Measurements from ENCODE around the gene LMF1. TPM values are rescaled to one million over a fixed set of nuclear protein-coding genes. Genes with fewer than 3 reads are reported as not detected.

The LMF1 gene
- total and polyA plus RNA-seq, 2 of the 4 experiments (the other 2 are of a cell fraction): 7.7 to 13.1 TPM

DNA sequence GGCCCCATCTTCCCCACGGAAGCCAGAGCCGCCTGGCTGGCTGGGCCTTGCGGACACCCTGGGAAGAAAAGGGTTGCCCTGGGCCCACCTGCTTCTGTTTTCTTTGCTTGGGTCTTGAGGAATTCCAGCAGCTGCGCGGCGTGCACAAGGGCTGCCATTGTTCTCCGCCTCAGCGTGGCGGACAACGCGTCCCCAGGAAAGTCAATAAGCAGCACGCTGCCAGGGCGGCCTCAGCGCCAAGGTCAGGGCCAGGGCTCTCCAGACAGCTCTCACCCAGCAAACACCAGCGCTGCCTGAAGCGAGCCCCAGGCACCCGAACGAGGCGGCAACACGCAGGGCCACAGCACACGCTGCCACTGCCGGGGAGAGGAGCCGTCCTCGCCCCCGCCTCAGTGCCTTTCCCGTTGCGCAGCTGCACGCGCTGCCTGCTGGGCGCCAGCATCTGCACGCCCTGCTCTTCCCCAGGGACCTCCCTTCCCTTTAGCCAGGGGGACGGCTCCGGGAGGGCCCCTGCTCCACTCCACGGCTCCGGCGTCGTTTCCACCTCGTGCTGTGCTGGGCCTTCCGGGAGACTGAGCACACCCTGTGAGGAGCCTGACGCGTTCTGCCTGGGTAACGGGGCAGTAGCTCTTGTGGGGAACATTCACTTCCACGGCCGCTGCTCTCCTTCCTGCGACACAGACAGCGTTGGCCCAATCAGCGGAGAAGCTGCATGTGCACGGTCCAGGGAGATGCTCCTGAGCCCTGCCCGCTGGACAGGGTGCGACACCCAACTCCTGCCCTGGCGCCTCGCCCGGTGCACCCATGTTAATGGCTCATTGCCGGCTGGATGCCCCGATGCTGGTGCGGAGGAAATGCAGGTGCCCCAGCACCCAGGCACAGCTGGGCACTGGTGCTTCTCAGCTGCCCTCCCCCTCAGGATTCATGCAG is 57.8 kb downstream of the LMF1 start:
- Histone ChIP-seq H4K5ac (ENCODE audit: low read depth, low read length) (no peak overlapping the region), H3K9me1 (ENCODE audit: insufficient read depth, low read length) (no peaks in the 10 kb centered on the region; the same call in 1 of the 2 replicates), H3K9ac (ENCODE audit: low read depth, low read length) (no peak overlapping the region), H4K91ac (ENCODE audit: insufficient read depth, low read depth, low read length) (no peak overlapping the region), H3K27me3 (ENCODE audit: control insufficient read depth, insufficient read depth, low read length) (no peaks in the 10 kb centered on the region), H3K27ac (ENCODE audit: insufficient read depth, low read length) (no peak overlapping the region), H3K9me3 (ENCODE audit: control insufficient read depth, insufficient read depth, low read length) (no peaks in the 10 kb centered on the region; the same call in 1 of the 2 replicates), H3K4me3 (ENCODE audit: insufficient read depth, low read depth, low read length) (no peak overlapping the region), H4K8ac (ENCODE audit: low read depth in 2 of 2, low read length in 2 of 2) (no peak overlapping the region), H3K4me1 (ENCODE audit: control insufficient read depth, insufficient read depth, low read length) (no peaks in the 10 kb centered on the region), H3K36me3 (ENCODE audit: control insufficient read depth, insufficient read depth, low read length) (peaks cover 8% of the 10 kb centered on the region), H3K4ac (ENCODE audit: low read depth, low read length) (no peak overlapping the region), H4K20me1 (ENCODE audit: insufficient read depth, low read length) (no peaks in the 10 kb centered on the region), H3K79me1 (ENCODE audit: low read depth in 1 of 2, low read length in 2 of 2) (no peaks in the 10 kb centered on the region), H3K14ac (replicated peaks; ENCODE audit: low read depth, low read length) (no peak overlapping the region), H3K56ac (ENCODE audit: extremely low read depth, insufficient read depth, low read length) (no peak overlapping the region), H2BK5ac (ENCODE audit: low read depth, low read length, poor library complexity, severe bottlenecking) (no peak overlapping the region), H2AFZ (replicated peaks; ENCODE audit: low read length, poor library complexity) (no peak overlapping the region), H2BK20ac (ENCODE audit: low read depth, low read length) (no peak overlapping the region), H3K18ac (ENCODE audit: low read depth, low read length) (no peak overlapping the region), H2BK120ac (ENCODE audit: low read depth, low read length) (no peak overlapping the region), H3K23ac (ENCODE audit: low read depth, low read length) (no peak overlapping the region), H2AK9ac (replicated peaks; ENCODE audit: low read depth, low read length, poor library complexity) (no peak overlapping the region), H2BK15ac (ENCODE audit: low read depth, low read length) (no peak overlapping the region), H3K4me2 (ENCODE audit: low read depth, low read length) (no peak overlapping the region), H2AK5ac (ENCODE audit: low read depth, low read length) (no peak overlapping the region)
- 88% methylated on average over 34 of the region's 56 CpGs; no CpG with 5 or more reads in 1 of the 2 experiments for WGBS, 2 experiments (ENCODE audit: extremely low coverage in 2 of 2, insufficient read length in 1 of 2)
- intact Hi-C loops (cut with micrococcal nuclease) (no loop called here), dilution Hi-C loops (cut with HindIII; ENCODE audit: low sequenced_read_pairs, unreplicated experiment) (no loop called here), in situ Hi-C loops (cut with MboI; ENCODE audit: low sequenced_read_pairs) (no loop called here)
- TF ChIP-seq RCOR1 (IDR thresholded peaks at IDR 0.05; ENCODE audit: insufficient replicate concordance, low read length) (no peak), SMC3 (IDR thresholded peaks at IDR 0.05; ENCODE audit: low read depth, low read length) (no peak), CHD1 (IDR thresholded peaks at IDR 0.05; ENCODE audit: low read depth, low read length) (no peak), RAD21 (IDR thresholded peaks at IDR 0.05; ENCODE audit: low read length) (no peak)
- TF ChIP-seq, protein P1, sequence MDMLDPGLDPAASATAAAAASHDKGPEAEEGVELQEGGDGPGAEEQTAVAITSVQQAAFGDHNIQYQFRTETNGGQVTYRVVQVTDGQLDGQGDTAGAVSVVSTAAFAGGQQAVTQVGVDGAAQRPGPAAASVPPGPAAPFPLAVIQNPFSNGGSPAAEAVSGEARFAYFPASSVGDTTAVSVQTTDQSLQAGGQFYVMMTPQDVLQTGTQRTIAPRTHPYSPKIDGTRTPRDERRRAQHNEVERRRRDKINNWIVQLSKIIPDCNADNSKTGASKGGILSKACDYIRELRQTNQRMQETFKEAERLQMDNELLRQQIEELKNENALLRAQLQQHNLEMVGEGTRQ (IDR thresholded peaks at IDR 0.05; ENCODE audit: low read depth, low read length): no peak
- ATAC-seq (ENCODE audit: low read depth) (no peak), DNase-seq (no peak)
- no TSS peak for BruUV-seq (replicated peaks)
- ChIA-PET POLR2A (ENCODE audit: unreplicated experiment) (no interaction called here), CTCF (no interaction called here)
